H1 (cell line): ENCODE data around the gene STX12. TPM values are rescaled to one million over a fixed set of nuclear protein-coding genes. Genes with fewer than 3 reads are reported as not detected.

Source experiments
- BACH1 ChIP-seq: IDR thresholded peaks from 2 replicates; pipeline ENCODE4 v1.6.1; 2012; ENCODE audit warnings: low read length, improper control_type of control experiment
- BCL11A ChIP-seq, 2 experiments: IDR thresholded peaks; one replicate each; pipeline ENCODE4 v1.6.1; 2011; ENCODE audit warnings: low read depth in 2 of 2, low read length in 2 of 2, mild to moderate bottlenecking in 2 of 2
- CHD2 ChIP-seq: IDR thresholded peaks from 2 replicates; pipeline ENCODE4 v1.6.1; 2012; ENCODE audit warnings: low read length, improper control_type of control experiment
- CREB1 ChIP-seq: IDR thresholded peaks from 2 replicates; pipeline ENCODE4 v1.6.1; 2012; ENCODE audit warnings: inconsistent platforms
- CTBP2 ChIP-seq: IDR thresholded peaks from 2 replicates; pipeline ENCODE4 v1.7.0; 2011; ENCODE audit warnings: borderline replicate concordance, mild to moderate bottlenecking, moderate library complexity, mixed read lengths, low read length; ENCODE audit not compliant: insufficient read depth, insufficient read length
- GABPA ChIP-seq: IDR thresholded peaks from 2 replicates; pipeline ENCODE4 v1.6.1; 2011; ENCODE audit warnings: mild to moderate bottlenecking, low read length, moderate library complexity, borderline replicate concordance; ENCODE audit not compliant: insufficient read depth
- JUND ChIP-seq: IDR thresholded peaks from 2 replicates; pipeline ENCODE4 v1.6.1; 2011; ENCODE audit warnings: mild to moderate bottlenecking, improper control_type of control experiment, low read length
- KDM1A ChIP-seq: fragments of 200-600, 300-600 bp; sonication (generic); IDR thresholded peaks from 2 replicates; pipeline ENCODE4 v1.7.1; 2016; ENCODE audit warnings: mild to moderate bottlenecking, low read length, borderline replicate concordance
- POLR2AphosphoS5 ChIP-seq: IDR thresholded peaks from 2 replicates; pipeline ENCODE4 v1.6.1; 2011; ENCODE audit warnings: low read depth, low read length
- RBBP5 ChIP-seq: IDR thresholded peaks from 2 replicates; pipeline ENCODE4 v1.7.1; 2012; ENCODE audit warnings: low read depth, mild to moderate bottlenecking, inconsistent platforms, low read length, moderate library complexity, borderline replicate concordance
- SIN3A ChIP-seq, 2 experiments: IDR thresholded peaks in 1 of 2; conservative IDR thresholded peaks in 1 of 2; 2 replicates each; pipeline ENCODE4 v1.6.1; 2011 to 2012; ENCODE audit warnings: low read length in 2 of 2, improper control_type of control experiment in 1 of 2, low read depth in 1 of 2, mild to moderate bottlenecking in 1 of 2
- SP1 ChIP-seq: IDR thresholded peaks from 2 replicates; pipeline ENCODE4 v1.6.1; 2011; ENCODE audit warnings: low read depth, low read length
- TAF1 ChIP-seq: IDR thresholded peaks from 2 replicates; pipeline ENCODE4 v1.6.1; 2011; ENCODE audit warnings: mild to moderate bottlenecking, low read depth, low read length
- TAF7 ChIP-seq: optimal IDR thresholded peaks from 2 replicates; pipeline ENCODE3; 2011; ENCODE audit warnings: low read depth, mild to moderate bottlenecking, inconsistent platforms, low read length, moderate library complexity, borderline replicate concordance
- TBP ChIP-seq: IDR thresholded peaks from 2 replicates; pipeline ENCODE4 v1.6.1; 2011; ENCODE audit warnings: low read depth, low read length, improper control_type of control experiment
- TCF12 ChIP-seq: IDR thresholded peaks from 2 replicates; pipeline ENCODE4 v1.6.1; 2011; ENCODE audit warnings: low read depth, mild to moderate bottlenecking, low read length
- TEAD4 ChIP-seq: IDR thresholded peaks from 2 replicates; pipeline ENCODE4 v1.6.1; 2012; ENCODE audit warnings: low read depth, low read length, inconsistent platforms, mixed read lengths
- ZNF274 ChIP-seq: IDR thresholded peaks from 2 replicates; pipeline ENCODE4 v1.7.0; 2012; ENCODE audit warnings: low read length, borderline replicate concordance; ENCODE audit errors: extremely low read depth
- polyA plus RNA-seq, 7 experiments: library from polyadenylated mRNA; depleted of rRNA in 3 of 7; stranded (reverse) in 5 of 7; unstranded in 2 of 7; fragments of >200 nt in 5 of 7; fragments of 200-250 nt in 2 of 7; gene quantifications; 1 replicate in 5 of 7; 2 replicates in 1 of 7; 4 replicates in 1 of 7; pipeline versions ENCODE4 v1.2.1 to v1.2.3, GENCODE V29; 2011 to 2013; ENCODE audit warnings: missing spikeins in 2 of 7, mixed read lengths in 2 of 7
- total RNA-seq: library from RNA; stranded (reverse); fragmentation: NEBNext Ultra II Directional; extraction: Animal tissue kit (Norgen Biotek cat#: 25700); gene quantifications from 2 replicates; pipeline ENCODE4 v1.2.1, GENCODE V29; 2021

Gene STX12
- total and polyA plus RNA-seq, 2 of the 8 experiments (the other 6 are each of a cell fraction or from before 2014, with no cell fraction given): 3.7 to 11.0 TPM

GRCh38 chr1:27772932-27773825 is at the start of gene STX12 (continued):
- TF ChIP-seq TCF12: no peak
- TF ChIP-seq TBP: peak; percentile 77; the same call in 1 of the 2 replicates
- no peak for TF ChIP-seq TEAD4
- TF ChIP-seq BACH1: no peak
- no peak for TF ChIP-seq GABPA
- TF ChIP-seq BCL11A (IDR thresholded peaks at IDR 0.05; ENCODE audit: low read depth in 2 of 2, low read length in 2 of 2): no peak
- TF ChIP-seq TAF7: peak; percentile 59
- TF ChIP-seq CTBP2: no peak
- TF ChIP-seq RBBP5: 0 out of 2 replicates have a peak, but pooled peaks have one; percentile 56
- peak; percentile 85 for TF ChIP-seq CREB1
- peak; percentile 65 to 81; a peak in 3 of 4 replicates for TF ChIP-seq SIN3A (conservative IDR thresholded peaks at IDR 0.05 in 1 of 2, IDR thresholded peaks at IDR 0.05 in 1 of 2; ENCODE audit: low read depth in 1 of 2, low read length in 2 of 2)
- peak; percentile 82 for TF ChIP-seq TAF1
- TF ChIP-seq CHD2: no peak
- TF ChIP-seq POLR2AphosphoS5: peak; percentile 63
- peak; percentile 100 for TF ChIP-seq JUND
- no peak for TF ChIP-seq ZNF274
- peak; percentile 35; the same call in 1 of the 2 replicates for TF ChIP-seq SP1
- TF ChIP-seq KDM1A: no peak
